Tibial artery (tissue), 4 donors: ENCODE results near the gene TGFBR1.

Experiments used
- DNase-seq, 2 donors: peaks; one replicate each; pipeline ENCODE4 v3.0.0-alpha.2; 2019
- H3K27ac ChIP-seq, 2 donors: fragments of 200-600 bp; sonication (generic) in 1 of 2; 1 replicate in 1 of 2; 2 replicates in 1 of 2; pipeline ENCODE4 v1.5.1; 2018 to 2019; ENCODE audit warnings: mild to moderate bottlenecking in 1 of 2
- H3K27me3 ChIP-seq, 2 donors: fragments of 200-600 bp; sonication (generic) in 1 of 2; one replicate each; pipeline versions ENCODE4 v1.5.1 to v1.6.0; 2016 to 2019
- H3K36me3 ChIP-seq, 3 donors: fragments of 200-600 bp; sonication (generic) in 2 of 3; one replicate each; pipeline ENCODE4 v1.5.1; 2016 to 2019; ENCODE audit warnings: mild to moderate bottlenecking in 2 of 3
- H3K4me1 ChIP-seq, 4 donors: fragments of 200-600 bp; sonication (generic) in 2 of 4; 1 replicate in 3 of 4; 2 replicates in 1 of 4; pipeline ENCODE4 v1.5.1; 2016 to 2019
- H3K4me3 ChIP-seq, 2 donors: fragments of 200-600 bp; sonication (generic) in 1 of 2; 1 replicate in 1 of 2; 2 replicates in 1 of 2; pipeline ENCODE4 v1.5.1; 2018 to 2019; ENCODE audit warnings: mild to moderate bottlenecking in 2 of 2
- H3K9me3 ChIP-seq, 3 donors: fragments of 200-600 bp; sonication (generic) in 1 of 3; one replicate each; pipeline ENCODE4 v1.5.1; 2016 to 2019
- intact Hi-C: fragments of 100-400 bp; cut with DNase I; formaldehyde crosslinking; loops from one replicate; pipeline ENCODE4 v1.15.0; 2023; ENCODE audit warnings: low total_unique reads
- TF ChIP-seq, protein P1 (sequence below), 2 experiments: fragments of 200-600 bp in 1 of 2; fragments of 450-650 bp in 1 of 2; IDR thresholded peaks; one replicate each; pipeline ENCODE4 v1.5.1; 2017 to 2019; ENCODE audit warnings: antibody characterized with exemption in 2 of 2, mild to moderate bottlenecking in 1 of 2, moderate library complexity in 1 of 2

The TGFBR1 gene

DNA sequence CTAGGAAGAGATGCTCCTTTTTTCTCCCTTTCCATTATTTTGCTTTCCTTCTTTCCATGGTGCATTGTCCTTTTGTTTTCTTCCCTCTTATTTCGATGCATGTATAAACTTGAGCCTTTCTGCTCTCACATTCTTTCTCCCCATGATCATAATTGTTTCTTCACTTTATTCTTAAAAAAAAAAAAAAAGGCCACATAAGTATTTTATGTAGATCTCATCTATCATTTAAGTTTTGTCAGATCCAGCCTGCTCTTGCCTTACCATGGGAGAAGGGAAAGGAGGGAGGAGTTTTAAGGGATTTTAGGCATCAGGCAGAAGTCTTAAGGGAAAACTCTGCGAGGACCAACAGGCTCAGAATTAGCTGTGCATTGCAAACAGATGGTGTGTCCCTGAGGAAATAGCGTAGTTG, 11.1 kb downstream of the TGFBR1 start:
- intact Hi-C loops, result no loop called here
- H3K4me3 ChIP-seq, result no peak overlapping the region
- no peaks in the 10 kb centered on the region for H3K9me3 ChIP-seq
- H3K27ac ChIP-seq, result peak overlapping the region in 1 of 2 donors; percentile 31
- TF ChIP-seq, protein P1, sequence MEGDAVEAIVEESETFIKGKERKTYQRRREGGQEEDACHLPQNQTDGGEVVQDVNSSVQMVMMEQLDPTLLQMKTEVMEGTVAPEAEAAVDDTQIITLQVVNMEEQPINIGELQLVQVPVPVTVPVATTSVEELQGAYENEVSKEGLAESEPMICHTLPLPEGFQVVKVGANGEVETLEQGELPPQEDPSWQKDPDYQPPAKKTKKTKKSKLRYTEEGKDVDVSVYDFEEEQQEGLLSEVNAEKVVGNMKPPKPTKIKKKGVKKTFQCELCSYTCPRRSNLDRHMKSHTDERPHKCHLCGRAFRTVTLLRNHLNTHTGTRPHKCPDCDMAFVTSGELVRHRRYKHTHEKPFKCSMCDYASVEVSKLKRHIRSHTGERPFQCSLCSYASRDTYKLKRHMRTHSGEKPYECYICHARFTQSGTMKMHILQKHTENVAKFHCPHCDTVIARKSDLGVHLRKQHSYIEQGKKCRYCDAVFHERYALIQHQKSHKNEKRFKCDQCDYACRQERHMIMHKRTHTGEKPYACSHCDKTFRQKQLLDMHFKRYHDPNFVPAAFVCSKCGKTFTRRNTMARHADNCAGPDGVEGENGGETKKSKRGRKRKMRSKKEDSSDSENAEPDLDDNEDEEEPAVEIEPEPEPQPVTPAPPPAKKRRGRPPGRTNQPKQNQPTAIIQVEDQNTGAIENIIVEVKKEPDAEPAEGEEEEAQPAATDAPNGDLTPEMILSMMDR (IDR thresholded peaks at IDR 0.05), result no peak
- no peaks in the 10 kb centered on the region for H3K27me3 ChIP-seq
- H3K36me3 ChIP-seq, result no peaks in the 10 kb centered on the region
- no peak for DNase-seq
- H3K4me1 ChIP-seq, result peaks cover 0 to 85% (median 42%) of the 10 kb centered on the region in 4 donors

DNA sequence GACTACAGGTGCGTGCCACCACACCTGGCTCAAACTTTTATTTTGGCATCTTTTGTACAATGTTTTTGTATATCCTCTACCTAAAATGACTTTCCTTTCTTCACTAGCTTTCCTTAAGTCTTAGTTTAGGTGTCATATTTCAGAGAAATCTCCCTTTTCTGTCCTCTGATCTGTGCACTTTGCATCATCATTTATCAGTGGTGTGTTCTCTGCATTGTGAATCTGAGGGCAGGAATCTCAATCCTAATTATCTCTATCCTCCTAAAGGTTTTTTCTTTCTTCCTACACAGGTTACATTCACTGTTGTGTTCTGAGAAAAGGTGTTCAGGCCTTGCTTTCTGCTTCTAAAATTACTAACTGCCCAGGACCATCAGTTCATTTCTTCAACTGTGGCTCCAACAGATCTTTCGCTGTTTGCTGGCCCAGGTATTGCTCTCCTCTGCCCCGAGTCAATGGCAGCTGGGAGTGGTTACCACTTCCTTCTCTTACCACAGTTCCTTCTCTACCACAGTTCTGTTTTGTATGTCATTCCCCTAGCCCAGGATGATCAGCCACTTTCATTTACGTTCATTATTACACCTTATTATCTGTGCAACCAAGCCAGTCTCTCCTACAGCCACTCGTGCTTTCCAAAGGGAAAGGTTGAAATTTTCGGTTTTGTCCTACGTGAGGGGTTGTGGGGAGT, 14.0 kb downstream of the TGFBR1 start:
- Histone ChIP-seq H3K4me3 (no peak overlapping the region), H3K9me3 (no peaks in the 10 kb centered on the region), H3K36me3 (no peaks in the 10 kb centered on the region), H3K27me3 (no peaks in the 10 kb centered on the region), H3K4me1 (peaks cover 0 to 72% (median 26%) of the 10 kb centered on the region in 4 donors), H3K27ac (no peak overlapping the region)
- TF ChIP-seq, protein P1 (IDR thresholded peaks at IDR 0.05), result no peak
- intact Hi-C loops, result no loop called here
- no peak for DNase-seq

DNA sequence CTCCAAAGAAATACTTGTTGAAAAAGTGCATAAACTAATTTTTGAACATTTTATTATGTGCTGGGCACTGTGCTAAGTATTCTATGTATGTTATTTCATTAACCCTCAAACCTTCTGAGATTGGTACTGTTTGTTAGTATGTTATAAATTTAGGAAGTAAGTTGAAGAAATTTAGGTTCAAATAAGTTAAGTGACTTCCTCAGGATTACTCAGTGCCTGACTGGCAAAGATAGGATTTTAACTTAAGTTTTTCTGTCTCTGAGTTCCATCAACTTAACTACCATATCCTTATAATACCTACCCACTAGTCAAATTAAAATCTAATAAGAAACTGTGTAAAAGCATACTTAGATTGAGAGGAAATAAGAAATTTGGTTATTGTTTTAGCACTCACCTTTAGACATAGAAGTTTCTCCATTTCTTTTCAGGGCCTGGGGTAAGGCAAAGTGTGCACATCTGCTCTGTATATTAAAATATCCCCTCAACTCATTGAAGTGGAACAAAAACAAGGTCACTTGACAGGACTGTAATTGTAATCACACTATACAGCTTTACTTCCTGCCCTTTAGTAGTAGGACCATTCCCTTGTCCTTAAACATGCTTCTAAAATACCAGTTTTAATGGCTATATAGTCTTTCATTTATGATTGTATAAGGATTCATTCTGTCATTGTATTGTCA, 15.2 kb downstream of the TGFBR1 start:
- TF ChIP-seq, protein P1 (IDR thresholded peaks at IDR 0.05), result no peak
- Histone ChIP-seq H3K27me3 (no peaks in the 10 kb centered on the region), H3K27ac (no peak overlapping the region), H3K9me3 (no peaks in the 10 kb centered on the region), H3K36me3 (no peaks in the 10 kb centered on the region), H3K4me3 (no peak overlapping the region), H3K4me1 (peaks cover 0 to 71% (median 15%) of the 10 kb centered on the region in 4 donors)
- DNase-seq, result no peak
- intact Hi-C loops, result no loop called here

DNA sequence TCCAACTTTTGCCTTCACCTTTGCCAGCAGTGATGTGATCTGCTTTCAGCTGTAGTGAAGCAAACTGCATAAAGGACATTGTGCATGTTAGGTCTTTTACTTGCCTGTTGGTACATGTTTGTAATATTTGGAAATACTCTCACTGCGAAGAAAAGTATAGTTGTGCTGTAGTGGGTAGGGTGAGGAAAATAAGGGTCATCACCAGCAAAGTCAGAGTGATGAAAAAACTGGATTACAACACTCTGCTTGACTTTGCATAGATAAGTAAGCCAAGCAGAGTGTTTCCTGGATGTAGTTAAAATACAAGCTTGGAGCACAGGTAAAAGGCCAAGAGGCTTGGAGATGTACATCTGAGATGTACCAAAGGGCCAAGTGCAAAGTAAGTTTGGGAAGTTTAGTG, 16.7 kb downstream of the TGFBR1 start:
- H3K36me3 ChIP-seq, result no peaks in the 10 kb centered on the region
- no peaks in the 10 kb centered on the region for H3K9me3 ChIP-seq
- no peaks in the 10 kb centered on the region for H3K27me3 ChIP-seq
- H3K4me3 ChIP-seq, result no peak overlapping the region
- intact Hi-C loops, result no loop called here
- peaks cover 0 to 71% (median 8%) of the 10 kb centered on the region in 4 donors for H3K4me1 ChIP-seq
- TF ChIP-seq, protein P1 (IDR thresholded peaks at IDR 0.05), result no peak
- H3K27ac ChIP-seq, result no peak overlapping the region
- DNase-seq, result no peak

DNA sequence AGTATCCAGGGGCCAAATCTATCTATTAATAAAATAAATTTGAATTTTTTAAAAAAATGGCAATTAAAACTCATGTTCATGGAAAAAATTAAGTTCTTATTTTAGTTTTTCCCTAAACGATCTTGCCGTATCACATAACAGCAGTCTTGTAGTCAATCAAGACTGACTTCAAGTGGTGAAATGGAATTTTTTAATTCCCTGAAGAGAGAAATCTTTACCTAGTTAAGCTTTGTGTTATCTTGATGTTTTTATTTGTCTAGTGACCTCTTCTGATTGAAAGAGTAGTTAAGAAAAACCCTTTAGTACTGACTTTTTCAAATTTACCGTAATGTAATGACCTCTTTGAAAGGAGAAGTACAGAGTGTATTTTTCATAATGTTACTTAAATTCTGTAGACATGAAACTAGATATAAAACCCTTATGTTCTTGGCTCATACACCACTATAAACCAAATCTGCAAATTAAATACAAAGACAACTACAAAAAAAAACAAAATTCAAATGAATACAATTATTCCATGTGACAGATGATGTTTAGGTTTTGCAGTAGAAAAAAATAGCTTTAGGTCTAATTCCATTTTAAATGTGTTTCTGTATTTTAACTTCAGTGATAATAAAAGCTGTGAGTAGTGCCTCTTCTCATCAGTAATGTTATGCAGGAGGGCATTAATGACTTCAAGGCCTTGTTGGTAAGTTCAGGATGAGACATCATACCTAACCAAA, 19.8 kb downstream of the TGFBR1 start:
- intact Hi-C loops, result no loop called here
- TF ChIP-seq, protein P1 (IDR thresholded peaks at IDR 0.05), result no peak
- Histone ChIP-seq H3K4me3 (no peak overlapping the region), H3K4me1 (peaks cover 0 to 74% (median 14%) of the 10 kb centered on the region in 4 donors), H3K36me3 (no peaks in the 10 kb centered on the region), H3K27ac (no peak overlapping the region), H3K27me3 (no peaks in the 10 kb centered on the region), H3K9me3 (no peaks in the 10 kb centered on the region)
- no peak for DNase-seq
